IMR-90 (cell line): Measurements from ENCODE around the gene PYCARD. TPM values are rescaled to one million over a fixed set of nuclear protein-coding genes. Genes with fewer than 3 reads are reported as not detected.

Experiments used
- ATAC-seq: fragments of 200-7000 bp; cut with Tn5 transposase; 2 replicates; pipeline ENCODE4 v1.9.1; 2020; ENCODE audit warnings: low read depth, mild to moderate bottlenecking, moderate library complexity
- BruUV-seq: library from RNA; stranded (reverse); fragments of 400-500 nt; replicated peaks from 2 replicates; lab custom pipeline; 2021; lab: Mats Ljungman, UMichigan
- CTCF ChIA-PET: fragments of 300-600 bp; formaldehyde crosslinking; extraction: SDS; loops from one replicate; lab custom pipeline; 2021; ENCODE audit warnings: antibody characterized with exemption; lab: Yijun Ruan, JAX
- POLR2A ChIA-PET: fragments of 300-600 bp; sonication (Branson Sonifier 250); formaldehyde crosslinking; loops from one replicate; lab custom pipeline; 2022; ENCODE audit warnings: antibody characterized with exemption; ENCODE audit not compliant: unreplicated experiment; lab: Charles Lee
- DNase-seq: peaks from one replicate; pipeline ENCODE4 v3.0.0; 2013
- H2AFZ ChIP-seq: replicated peaks from 2 replicates; pipeline ENCODE3; 2013; ENCODE audit warnings: low read length, mild to moderate bottlenecking; ENCODE audit not compliant: poor library complexity
- H2AK5ac ChIP-seq: 2 replicates; pipeline ENCODE4 v1.6.1; 2013; ENCODE audit warnings: low read depth, low read length, inconsistent platforms
- H2AK9ac ChIP-seq: replicated peaks from 2 replicates; pipeline ENCODE3; 2013; ENCODE audit warnings: mild to moderate bottlenecking, low read depth, low read length, moderate library complexity; ENCODE audit not compliant: poor library complexity
- H2BK120ac ChIP-seq: 2 replicates; pipeline ENCODE4 v1.6.1; 2013; ENCODE audit warnings: low read depth, low read length, inconsistent platforms
- H2BK15ac ChIP-seq: 3 replicates; pipeline ENCODE4 v1.6.1; 2013; ENCODE audit warnings: low read depth, low read length, inconsistent platforms
- H2BK20ac ChIP-seq: 2 replicates; pipeline ENCODE4 v1.6.1; 2013; ENCODE audit warnings: low read depth, mild to moderate bottlenecking, inconsistent platforms, low read length, moderate library complexity
- H2BK5ac ChIP-seq: 2 replicates; pipeline ENCODE4 v1.6.1; 2013; ENCODE audit warnings: mild to moderate bottlenecking, low read depth, low read length, inconsistent platforms; ENCODE audit not compliant: poor library complexity, severe bottlenecking
- H3K14ac ChIP-seq: replicated peaks from 2 replicates; pipeline ENCODE4 v1.6.1; 2013; ENCODE audit warnings: low read depth, low read length, inconsistent platforms
- H3K18ac ChIP-seq: 2 replicates; pipeline ENCODE4 v1.6.1; 2013; ENCODE audit warnings: low read depth, low read length, control low read depth
- H3K23ac ChIP-seq: 2 replicates; pipeline ENCODE4 v1.6.1; 2013; ENCODE audit warnings: low read depth, low read length, inconsistent platforms
- H3K27ac ChIP-seq: 2 replicates; pipeline ENCODE4 v1.5.1; 2013; ENCODE audit warnings: mild to moderate bottlenecking, control low read depth, low read length; ENCODE audit not compliant: insufficient read depth
- H3K27me3 ChIP-seq: 2 replicates; pipeline ENCODE4 v1.6.1; 2013; ENCODE audit warnings: low read length; ENCODE audit not compliant: control insufficient read depth, insufficient read depth
- H3K36me3 ChIP-seq: 2 replicates; pipeline ENCODE4 v1.6.1; 2013; ENCODE audit warnings: low read length, mixed read lengths; ENCODE audit not compliant: control insufficient read depth, insufficient read depth
- H3K4ac ChIP-seq: 2 replicates; pipeline ENCODE4 v1.6.1; 2013; ENCODE audit warnings: low read depth, low read length, inconsistent platforms
- H3K4me1 ChIP-seq: 2 replicates; pipeline ENCODE4 v1.6.1; 2013; ENCODE audit warnings: low read length, mixed read lengths; ENCODE audit not compliant: control insufficient read depth, insufficient read depth
- H3K4me2 ChIP-seq: 2 replicates; pipeline ENCODE4 v1.6.1; 2013; ENCODE audit warnings: low read depth, mild to moderate bottlenecking, control low read depth, low read length, moderate library complexity
- H3K4me3 ChIP-seq: 2 replicates; pipeline ENCODE4 v1.5.1; 2013; ENCODE audit warnings: low read depth, mild to moderate bottlenecking, control low read depth, low read length, moderate library complexity; ENCODE audit not compliant: insufficient read depth
- H3K56ac ChIP-seq: 2 replicates; pipeline ENCODE4 v1.6.1; 2013; ENCODE audit warnings: low read length, inconsistent platforms; ENCODE audit not compliant: insufficient read depth; ENCODE audit errors: extremely low read depth
- H3K79me1 ChIP-seq, 2 experiments: 2 replicates each; pipeline ENCODE4 v1.6.1; 2013; ENCODE audit warnings: low read length in 2 of 2, inconsistent platforms in 1 of 2, low read depth in 1 of 2
- H3K9ac ChIP-seq: 2 replicates; pipeline ENCODE4 v1.6.1; 2013; ENCODE audit warnings: low read depth, low read length, control low read depth
- H3K9me1 ChIP-seq: 2 replicates; pipeline ENCODE4 v1.6.1; 2013; ENCODE audit warnings: low read length, inconsistent platforms; ENCODE audit not compliant: insufficient read depth
- H3K9me3 ChIP-seq: 2 replicates; pipeline ENCODE4 v1.6.1; 2013; ENCODE audit warnings: low read length; ENCODE audit not compliant: control insufficient read depth, insufficient read depth
- H4K20me1 ChIP-seq: 2 replicates; pipeline ENCODE4 v1.6.1; 2013; ENCODE audit warnings: low read length, inconsistent platforms; ENCODE audit not compliant: insufficient read depth
- H4K5ac ChIP-seq: 2 replicates; pipeline ENCODE4 v1.6.1; 2013; ENCODE audit warnings: mild to moderate bottlenecking, low read depth, low read length, control low read depth
- H4K8ac ChIP-seq, 2 experiments: 2 replicates each; pipeline ENCODE4 v1.6.1; 2013; ENCODE audit warnings: low read depth in 2 of 2, low read length in 2 of 2, control low read depth in 1 of 2, inconsistent platforms in 1 of 2
- H4K91ac ChIP-seq: 2 replicates; pipeline ENCODE4 v1.6.1; 2013; ENCODE audit warnings: low read depth, low read length, inconsistent platforms; ENCODE audit not compliant: insufficient read depth
- BHLHE40 ChIP-seq: fragments of 150-350 bp; IDR thresholded peaks from 2 replicates; pipeline ENCODE4 v1.6.1; 2016; ENCODE audit warnings: mild to moderate bottlenecking, low read depth, low read length
- CEBPB ChIP-seq: IDR thresholded peaks from 2 replicates; pipeline ENCODE4 v1.6.1; 2012; ENCODE audit warnings: low read depth, low read length, improper control_type of control experiment
- CHD1 ChIP-seq: IDR thresholded peaks from 2 replicates; pipeline ENCODE4 v1.6.1; 2012; ENCODE audit warnings: low read depth, low read length, improper control_type of control experiment
- ELK1 ChIP-seq: fragments of 150-350 bp; IDR thresholded peaks from 2 replicates; pipeline ENCODE4 v1.6.1; 2016; ENCODE audit warnings: low read depth, mild to moderate bottlenecking, low read length, moderate library complexity, borderline replicate concordance
- FOS ChIP-seq: fragments of 150-350 bp; IDR thresholded peaks from 2 replicates; pipeline ENCODE4 v1.6.1; 2016; ENCODE audit warnings: low read depth, low read length
- MAFK ChIP-seq: IDR thresholded peaks from 2 replicates; pipeline ENCODE4 v1.6.1; 2012; ENCODE audit warnings: low read depth, low read length, improper control_type of control experiment
- MAZ ChIP-seq: IDR thresholded peaks from 2 replicates; pipeline ENCODE4 v1.6.1; 2012; ENCODE audit warnings: low read depth, mild to moderate bottlenecking, low read length, improper control_type of control experiment, moderate library complexity, borderline replicate concordance
- MXI1 ChIP-seq: IDR thresholded peaks from 2 replicates; pipeline ENCODE4 v1.6.1; 2012; ENCODE audit warnings: low read depth, mild to moderate bottlenecking, low read length, moderate library complexity, borderline replicate concordance
- NFE2L2 ChIP-seq: fragments of 150-350 bp; IDR thresholded peaks from 2 replicates; pipeline ENCODE4 v1.6.1; 2016; ENCODE audit warnings: low read depth, mild to moderate bottlenecking, low read length
- POLR2A ChIP-seq: IDR thresholded peaks from 2 replicates; pipeline ENCODE4 v1.6.1; 2012; ENCODE audit warnings: mild to moderate bottlenecking, low read depth, low read length
- RCOR1 ChIP-seq: IDR thresholded peaks from 2 replicates; pipeline ENCODE4 v1.6.1; 2012; ENCODE audit warnings: mild to moderate bottlenecking, low read length, improper control_type of control experiment; ENCODE audit not compliant: insufficient replicate concordance
- RFX5 ChIP-seq: IDR thresholded peaks from 2 replicates; pipeline ENCODE4 v1.8.0; 2012; ENCODE audit warnings: low read depth, mild to moderate bottlenecking, low read length, moderate library complexity
- SMC3 ChIP-seq: fragments of 150-350 bp; IDR thresholded peaks from 2 replicates; pipeline ENCODE4 v1.6.1; 2016; ENCODE audit warnings: low read depth, mild to moderate bottlenecking, antibody characterized with exemption, low read length, moderate library complexity
- USF2 ChIP-seq: fragments of 150-350 bp; IDR thresholded peaks from 2 replicates; pipeline ENCODE4 v1.6.1; 2017; ENCODE audit warnings: mild to moderate bottlenecking, antibody characterized with exemption, low read length, low read depth
- WGBS, 2 experiments: methylation state at CpG; one replicate each; pipeline versions ENCODE4 v1.1.5 to v1.1.7; 2013; ENCODE audit warnings: missing lambda C conversion rate in 2 of 2; ENCODE audit not compliant: insufficient read length in 1 of 2; ENCODE audit errors: extremely low coverage in 2 of 2; 5-methylcytosine and 5-hydroxymethylcytosine counted together
- dilution Hi-C: fragments of 300-500 bp; cut with HindIII; formaldehyde crosslinking; loops from one replicate; pipeline ENCODE4 v1.14.3; 2018; ENCODE audit warnings: low sequenced_read_pairs; ENCODE audit not compliant: unreplicated experiment
- in situ Hi-C: fragments of 300-500 bp; cut with MboI; formaldehyde crosslinking; loops from 3 replicates; pipeline ENCODE4 v1.14.3; 2019; ENCODE audit warnings: low sequenced_read_pairs, inconsistent platforms, mixed read lengths
- intact Hi-C: fragments of 100-400 bp; cut with micrococcal nuclease; formaldehyde crosslinking; loops from 2 replicates; pipeline ENCODE4 v1.10.0; 2022
- polyA plus RNA-seq, 3 experiments: library from polyadenylated mRNA; depleted of rRNA; stranded (reverse); fragments of >200 nt; gene quantifications; 2 replicates each; pipeline ENCODE4 v1.2.3, GENCODE V29; 2012; ENCODE audit warnings: low replicate concordance in 1 of 3
- total RNA-seq: library from RNA; depleted of rRNA; stranded (reverse); fragments of >200 nt; gene quantifications from 2 replicates; pipeline ENCODE4 v1.2.3, GENCODE V29; 2012

PYCARD gene
- total and polyA plus RNA-seq, 2 of the 4 experiments (the other 2 are of a cell fraction) = 10.2 to 20.5 TPM

- dilution Hi-C loops = no loop called here
- no peak overlapping the region for H3K9ac ChIP-seq
- H2AK9ac ChIP-seq = no peak overlapping the region
- H3K9me1 ChIP-seq = peaks cover 5% of the 10 kb centered on the region; the same call in 1 of the 2 replicates
- H3K4me1 ChIP-seq = no peaks in the 10 kb centered on the region
- H3K4me3 ChIP-seq = no peak overlapping the region
- H3K27me3 ChIP-seq = no peaks in the 10 kb centered on the region
- no peak overlapping the region for H3K18ac ChIP-seq
- H3K56ac ChIP-seq = no peak overlapping the region
- no peak overlapping the region for H2BK120ac ChIP-seq
- no peak overlapping the region for H4K8ac ChIP-seq
- H4K20me1 ChIP-seq = peaks cover 88% of the 10 kb centered on the region
- no TSS peak for BruUV-seq
- no peak overlapping the region for H3K27ac ChIP-seq
- peaks cover 54 to 75% of the 10 kb centered on the region in 2 experiments for H3K79me1 ChIP-seq
- in situ Hi-C loops = loop anchor here (10.0 kb wide), 1 partner anchor 682 kb away; the partner anchor contains the start of gene ZNF267
- H3K23ac ChIP-seq = no peak overlapping the region
- no peak overlapping the region for H2BK20ac ChIP-seq
- no peak overlapping the region for H4K91ac ChIP-seq
- H3K4ac ChIP-seq = no peak overlapping the region
- DNase-seq = no peak
- H2BK15ac ChIP-seq = no peak overlapping the region
- no peak for ATAC-seq
- H3K4me2 ChIP-seq = no peak overlapping the region
- H3K9me3 ChIP-seq = no peaks in the 10 kb centered on the region
- CTCF ChIA-PET = interaction anchor here (0.7 kb wide), 1 partner anchor 233 kb away, joined by 3 read pairs; no protein-coding TSS in a partner anchor
- no peak overlapping the region for H4K5ac ChIP-seq
- POLR2A ChIA-PET = interaction anchor here (0.6 kb wide), 1 partner anchor 13 kb away, joined by 3 read pairs; no protein-coding TSS in a partner anchor
- no peak overlapping the region for H2AFZ ChIP-seq
- H2BK5ac ChIP-seq = no peak overlapping the region
- H3K36me3 ChIP-seq = peaks cover 82% of the 10 kb centered on the region
- intact Hi-C loops = no loop called here
- WGBS, 2 experiments = 97% methylated on average over 6 of the region's 16 CpGs; no CpG with 5 or more reads in 1 of the 2 experiments
- no peak overlapping the region for H2AK5ac ChIP-seq
- H3K14ac ChIP-seq = no peak overlapping the region
- TF ChIP-seq MXI1 (no peak), FOS (no peak), SMC3 (no peak), USF2 (no peak), ELK1 (no peak), CHD1 (no peak), MAZ (no peak), POLR2A (no peak), CEBPB (no peak), NFE2L2 (no peak), RCOR1 (no peak), RFX5 (no peak), MAFK (no peak), BHLHE40 (no peak)
Observed at GRCh38 chr16:31192856-31193642, 9.5 kb downstream of the PYCARD start.
